ENCODE results near the gene PTPN22.

The PTPN22 gene

GRCh38 chr1:113887402-113888175 lies 16.1 kb upstream of the PTPN22 start, which contains the start of gene BCL2L15:
BCL2L15 (minus strand) TSS chr1:113887581; CDS start chr1:113887375, 206 bp downstream.
- DNase-seq (ENCODE audit: low spot score), result no peak

GRCh38 chr1:113886417-113887401 lies 15.2 kb upstream of the PTPN22 start:
- no peak for DNase-seq (ENCODE audit: low spot score)

GRCh38 chr1:113881661-113882060 lies 10.1 kb upstream of the PTPN22 start:
- DNase-seq (ENCODE audit: low spot score), result no peak

- no peak for DNase-seq (ENCODE audit: low spot score)
Observed at GRCh38 chr1:113879739-113880038, 8.2 kb upstream of the PTPN22 start.

GRCh38 chr1:113876176-113876575 lies 4.7 kb upstream of the PTPN22 start:
- no peak for DNase-seq (ENCODE audit: low spot score)

GRCh38 chr1:113875714-113876113 lies 4.2 kb upstream of the PTPN22 start:
- no peak for DNase-seq (ENCODE audit: low spot score)

- DNase-seq (ENCODE audit: low spot score), result no peak
Observed at GRCh38 chr1:113874012-113874879, 2.7 kb upstream of the PTPN22 start.

- no peak for DNase-seq (ENCODE audit: low spot score)
Observed at GRCh38 chr1:113872219-113872935, 865 bp upstream of the PTPN22 start.

GRCh38 chr1:113870778-113871177 lies 734 bp downstream of the PTPN22 start:
- no peak for DNase-seq (ENCODE audit: low spot score)

- DNase-seq (ENCODE audit: low spot score), result no peak
Observed at GRCh38 chr1:113868387-113869083, 3.0 kb downstream of the PTPN22 start.

- no peak for DNase-seq (ENCODE audit: low spot score)
Observed at GRCh38 chr1:113861641-113862040, 9.9 kb downstream of the PTPN22 start.

- DNase-seq (ENCODE audit: low spot score), result no peak
Observed at GRCh38 chr1:113860891-113861290, 10.6 kb downstream of the PTPN22 start.

- no peak for DNase-seq (ENCODE audit: low spot score)
Observed at GRCh38 chr1:113859478-113860175, 11.9 kb downstream of the PTPN22 start.

GRCh38 chr1:113858982-113859381 lies 12.5 kb downstream of the PTPN22 start:
- no peak for DNase-seq (ENCODE audit: low spot score)

- DNase-seq (ENCODE audit: low spot score), result no peak
Observed at GRCh38 chr1:113858418-113858817, 13.1 kb downstream of the PTPN22 start.

GRCh38 chr1:113857776-113858175 lies 13.7 kb downstream of the PTPN22 start:
- DNase-seq (ENCODE audit: low spot score), result no peak

- DNase-seq (ENCODE audit: low spot score), result no peak
Observed at GRCh38 chr1:113856401-113856790, 15.1 kb downstream of the PTPN22 start.

GRCh38 chr1:113855630-113856400 lies 15.7 kb downstream of the PTPN22 start:
- DNase-seq (ENCODE audit: low spot score), result no peak

GRCh38 chr1:113854234-113854633 lies 17.3 kb downstream of the PTPN22 start:
- DNase-seq (ENCODE audit: low spot score), result no peak
